ENCODE results near the gene DAB1.
"Not testable (repeated sequence)": the region's sequence is repeated elsewhere in the genome, so short reads cannot be mapped to it uniquely, and the experiment has no call there.

The DAB1 gene

DNA sequence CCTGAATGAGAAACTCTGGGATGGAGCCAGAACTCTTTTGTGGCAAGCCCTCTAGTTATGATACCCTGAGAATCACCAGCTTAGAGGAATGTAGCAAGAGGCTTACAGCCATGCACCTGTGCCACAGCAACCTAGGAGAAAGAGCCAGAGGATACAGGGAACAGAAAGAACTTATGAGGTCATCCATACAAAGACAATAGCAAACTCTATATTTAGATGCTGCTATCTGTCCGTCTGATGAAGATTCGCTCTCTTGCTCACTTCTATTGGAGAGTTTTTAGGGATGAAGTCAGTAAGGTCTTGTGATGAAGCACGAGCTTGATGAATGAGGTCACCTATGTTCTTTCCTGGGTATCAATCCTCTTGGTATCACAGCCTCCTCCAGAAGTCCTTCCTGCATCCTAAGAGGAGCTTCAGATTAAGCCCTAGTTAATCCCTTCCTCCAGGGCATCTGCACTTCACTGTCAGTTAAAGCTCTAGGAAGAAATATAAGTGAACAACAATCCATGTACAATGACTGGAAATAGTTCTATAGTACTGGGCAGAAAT, 185.6 kb downstream of the DAB1 start:
- H3K4me1 Mint-ChIP-seq = no peaks in the 10 kb centered on the region
- no peak overlapping the region for H3K4me3 Mint-ChIP-seq
- no peaks in the 10 kb centered on the region for H3K9me3 Mint-ChIP-seq
- DNase-seq (ENCODE audit: low spot score in 2 of 2) = no peak
- H3K27me3 Mint-ChIP-seq = no peaks in the 10 kb centered on the region
- H3K36me3 Mint-ChIP-seq (ENCODE audit: insufficient read depth) = no peaks in the 10 kb centered on the region
- ATAC-seq (replicated peaks; ENCODE audit: extremely low read depth, poor library complexity, severe bottlenecking) = no peak
- H3K27ac Mint-ChIP-seq (ENCODE audit: low read depth) = no peak overlapping the region

DNA sequence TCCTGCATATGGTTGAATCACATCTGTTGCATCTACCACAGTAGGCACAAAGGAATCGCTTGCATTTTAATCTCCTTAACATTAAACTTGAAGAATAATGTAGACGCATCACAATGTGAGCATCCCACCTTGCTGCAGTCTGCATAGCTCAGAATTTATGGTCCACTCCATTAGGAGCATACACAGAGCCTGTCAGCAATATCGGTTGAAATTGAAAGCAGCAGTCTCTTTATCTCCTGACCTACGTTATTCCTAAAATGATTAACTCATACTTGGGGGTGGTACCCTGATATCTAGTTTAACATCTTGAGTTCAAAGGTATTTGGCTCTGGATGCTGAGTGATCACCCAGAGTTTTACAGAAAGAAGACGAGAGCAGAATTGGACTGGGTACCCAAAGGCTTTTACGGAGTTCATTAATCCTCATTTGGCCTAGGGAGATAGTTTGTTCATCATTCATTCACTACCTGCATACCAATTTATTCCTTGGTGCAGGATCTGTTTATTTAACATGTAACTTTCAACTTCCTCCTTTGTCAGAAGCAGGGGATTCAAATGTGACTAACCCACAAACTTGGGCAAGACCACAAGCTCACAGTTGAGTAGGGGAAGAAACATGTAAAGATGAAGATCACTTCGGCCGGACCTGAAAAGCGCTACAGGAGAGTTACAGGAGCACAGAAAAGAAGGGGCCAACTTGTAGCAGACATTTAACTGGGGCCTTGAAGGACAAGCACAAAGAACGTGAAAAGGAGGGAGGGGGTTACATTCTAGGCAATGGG, 187.9 kb downstream of the DAB1 start:
- no peak for ATAC-seq (replicated peaks; ENCODE audit: extremely low read depth, poor library complexity, severe bottlenecking)
- H3K4me1 Mint-ChIP-seq = no peaks in the 10 kb centered on the region
- no peak for DNase-seq (ENCODE audit: low spot score in 2 of 2)
- no peak overlapping the region for H3K4me3 Mint-ChIP-seq
- H3K27me3 Mint-ChIP-seq = no peaks in the 10 kb centered on the region
- no peak overlapping the region for H3K27ac Mint-ChIP-seq (ENCODE audit: low read depth)
- no peaks in the 10 kb centered on the region for H3K36me3 Mint-ChIP-seq (ENCODE audit: insufficient read depth)
- H3K9me3 Mint-ChIP-seq = no peaks in the 10 kb centered on the region

DNA sequence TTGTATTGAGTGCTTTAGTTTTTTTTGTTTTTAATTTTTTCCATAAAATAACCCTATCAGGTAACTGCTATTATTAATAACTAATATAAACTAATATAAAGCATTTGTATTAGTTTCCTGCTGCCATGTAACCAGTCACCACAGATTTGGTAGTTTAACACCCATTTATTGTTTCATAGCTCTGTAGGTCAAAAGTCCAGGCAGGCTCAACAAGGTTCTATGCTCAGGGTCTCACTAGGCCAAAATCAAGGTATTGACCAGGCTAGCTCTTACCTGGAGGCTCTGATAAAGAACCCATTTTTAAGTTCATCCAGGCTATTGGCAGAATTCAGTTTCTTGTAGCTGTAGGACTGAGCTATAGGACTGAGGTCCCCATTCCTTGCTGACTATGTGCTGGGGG, 189.4 kb downstream of the DAB1 start:
- Mint-ChIP-seq H3K36me3 (ENCODE audit: insufficient read depth) (no peaks in the 10 kb centered on the region), H3K27ac (ENCODE audit: low read depth) (no peak overlapping the region), H3K9me3 (no peaks in the 10 kb centered on the region), H3K4me1 (no peaks in the 10 kb centered on the region), H3K27me3 (no peaks in the 10 kb centered on the region), H3K4me3 (no peak overlapping the region)
- ATAC-seq (replicated peaks; ENCODE audit: extremely low read depth, poor library complexity, severe bottlenecking) = no peak
- no peak for DNase-seq (ENCODE audit: low spot score in 2 of 2)

DNA sequence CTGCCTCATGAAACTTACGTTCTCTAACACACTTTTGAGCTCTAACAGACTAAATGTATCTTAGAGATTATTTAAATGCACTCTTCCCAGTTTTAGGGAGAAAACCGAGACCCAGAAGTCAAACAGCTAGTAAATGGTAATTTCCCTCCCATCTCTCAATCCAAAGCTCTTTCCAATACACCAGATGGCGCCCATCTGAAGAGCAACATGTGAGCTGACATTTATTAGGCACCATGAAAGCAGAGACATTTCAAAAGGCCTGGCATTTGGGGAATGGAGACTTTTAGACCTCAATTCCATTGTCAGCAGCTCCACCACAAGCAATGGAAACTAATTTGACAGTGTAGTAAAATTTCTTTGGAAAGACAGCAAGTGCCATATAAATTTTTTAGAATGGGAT, 191.4 kb downstream of the DAB1 start:
- DNase-seq (ENCODE audit: low spot score in 2 of 2) (no peak), ATAC-seq (replicated peaks; ENCODE audit: extremely low read depth, poor library complexity, severe bottlenecking) (no peak)
- Mint-ChIP-seq H3K27ac (ENCODE audit: low read depth) (no peak overlapping the region), H3K4me3 (no peak overlapping the region), H3K36me3 (ENCODE audit: insufficient read depth) (no peaks in the 10 kb centered on the region), H3K4me1 (no peaks in the 10 kb centered on the region), H3K27me3 (no peaks in the 10 kb centered on the region), H3K9me3 (no peaks in the 10 kb centered on the region)

DNA sequence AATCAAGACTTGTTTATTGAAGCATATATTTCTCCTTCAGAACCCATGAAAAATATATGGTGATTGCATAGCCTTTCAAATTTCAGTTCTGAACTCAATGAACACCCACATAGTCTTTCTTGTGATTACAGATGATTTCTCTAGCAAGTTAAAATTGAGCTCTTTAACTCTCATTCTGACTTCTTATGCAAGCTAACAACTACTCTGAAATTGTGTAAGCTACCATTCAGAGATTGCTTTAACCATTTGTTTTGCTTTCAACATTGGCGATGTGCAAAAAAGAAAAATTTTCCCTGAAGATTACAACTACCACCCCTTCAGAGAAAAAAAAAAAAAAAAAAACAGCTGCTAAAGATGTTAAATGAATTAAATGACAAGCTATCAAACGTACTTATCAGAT, 193.9 kb downstream of the DAB1 start:
- ATAC-seq (replicated peaks; ENCODE audit: extremely low read depth, poor library complexity, severe bottlenecking) (no peak), DNase-seq (ENCODE audit: low spot score in 2 of 2) (no peak)
- Mint-ChIP-seq H3K36me3 (ENCODE audit: insufficient read depth) (no peaks in the 10 kb centered on the region), H3K27me3 (no peaks in the 10 kb centered on the region), H3K4me3 (no peak overlapping the region), H3K9me3 (no peaks in the 10 kb centered on the region), H3K4me1 (no peaks in the 10 kb centered on the region), H3K27ac (ENCODE audit: low read depth) (no peak overlapping the region)

- no peaks in the 10 kb centered on the region for H3K4me1 Mint-ChIP-seq
- no peaks in the 10 kb centered on the region for H3K27me3 Mint-ChIP-seq
- ATAC-seq (replicated peaks; ENCODE audit: extremely low read depth, poor library complexity, severe bottlenecking) = no peak
- H3K9me3 Mint-ChIP-seq = no peaks in the 10 kb centered on the region
- H3K27ac Mint-ChIP-seq (ENCODE audit: low read depth) = no peak overlapping the region
- no peak overlapping the region for H3K4me3 Mint-ChIP-seq
- no peaks in the 10 kb centered on the region for H3K36me3 Mint-ChIP-seq (ENCODE audit: insufficient read depth)
- DNase-seq (ENCODE audit: low spot score in 2 of 2) = no peak
Observed at GRCh38 chr1:57229076-57229475, 194.8 kb downstream of the DAB1 start.

- H3K27me3 Mint-ChIP-seq = no peaks in the 10 kb centered on the region
- H3K4me3 Mint-ChIP-seq = no peak overlapping the region
- H3K4me1 Mint-ChIP-seq = no peaks in the 10 kb centered on the region
Observed at GRCh38 chr1:57222801-57223200, 201.1 kb downstream of the DAB1 start.

DNA sequence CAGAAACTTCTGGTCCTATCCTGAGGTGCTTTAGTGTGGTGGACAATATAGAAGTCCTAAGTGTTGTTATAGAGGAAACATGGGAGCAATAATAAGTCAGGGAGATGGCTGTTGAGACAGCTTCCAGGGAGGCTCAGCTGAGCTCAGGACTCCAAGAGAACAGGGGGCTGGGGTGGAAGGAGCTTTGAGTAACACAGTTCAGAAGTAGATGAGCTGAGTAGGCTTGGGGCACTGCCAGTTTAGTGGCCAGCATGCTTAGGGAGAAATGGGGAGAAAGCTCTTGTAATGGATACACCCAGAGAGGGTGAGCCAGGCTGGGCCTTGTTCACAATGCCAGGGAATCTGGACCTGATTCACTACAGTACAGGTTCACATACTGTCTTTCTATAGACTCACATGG, 201.6 kb downstream of the DAB1 start:
- no peak for ATAC-seq (replicated peaks; ENCODE audit: extremely low read depth, poor library complexity, severe bottlenecking)
- no peak overlapping the region for H3K27ac Mint-ChIP-seq (ENCODE audit: low read depth)

More at GRCh38 chr1:57222801-57223200, 201.1 kb downstream of the DAB1 start:
- no peak overlapping the region for H3K27ac Mint-ChIP-seq (ENCODE audit: low read depth)
- H3K9me3 Mint-ChIP-seq = no peaks in the 10 kb centered on the region
- ATAC-seq (replicated peaks; ENCODE audit: extremely low read depth, poor library complexity, severe bottlenecking) (no peak), DNase-seq (ENCODE audit: low spot score in 2 of 2) (no peak)
- no peaks in the 10 kb centered on the region for H3K36me3 Mint-ChIP-seq (ENCODE audit: insufficient read depth)

GRCh38 chr1:57220905-57221304, 203.0 kb downstream of the DAB1 start:
- not testable (repeated sequence) for H3K9me3 Mint-ChIP-seq, H3K27me3 Mint-ChIP-seq

More for the DNA sequence above, 201.6 kb downstream of the DAB1 start:
- no peaks in the 10 kb centered on the region for H3K9me3 Mint-ChIP-seq
- no peak overlapping the region for H3K4me3 Mint-ChIP-seq
- no peaks in the 10 kb centered on the region for H3K4me1 Mint-ChIP-seq
- no peaks in the 10 kb centered on the region for H3K36me3 Mint-ChIP-seq (ENCODE audit: insufficient read depth)
- no peak for DNase-seq (ENCODE audit: low spot score in 2 of 2)
- H3K27me3 Mint-ChIP-seq = no peaks in the 10 kb centered on the region

DNA sequence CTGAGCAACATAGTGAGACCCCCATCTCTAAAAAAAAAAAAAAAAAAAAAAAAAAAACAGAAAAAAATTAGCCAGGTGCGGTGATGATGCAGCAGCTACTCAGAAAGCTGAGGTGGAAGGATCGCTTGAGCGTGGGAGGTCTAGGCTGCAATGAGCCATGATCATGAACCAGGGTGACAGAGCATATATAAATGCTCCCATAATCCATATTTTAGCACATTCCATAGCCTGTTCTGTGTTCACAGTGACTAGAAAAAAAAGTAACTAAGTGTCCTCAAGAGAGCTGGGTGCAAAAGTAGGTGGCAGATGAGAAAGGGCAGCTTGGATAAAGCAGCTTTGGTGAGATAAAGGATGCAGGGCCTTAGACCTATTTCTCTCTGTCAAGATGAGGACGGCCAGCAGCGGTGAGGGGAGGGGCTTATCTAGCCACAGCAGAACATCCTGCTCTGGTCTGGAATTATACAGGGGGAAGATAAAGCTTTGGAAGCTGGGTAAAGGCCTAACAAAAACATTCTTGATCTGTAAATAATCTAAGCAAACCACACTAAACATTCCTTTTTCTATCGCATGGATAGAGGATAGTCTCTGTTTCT, 205.3 kb downstream of the DAB1 start:
- Mint-ChIP-seq H3K4me1 (no peaks in the 10 kb centered on the region), H3K27ac (ENCODE audit: low read depth) (no peak overlapping the region), H3K9me3 (no peaks in the 10 kb centered on the region), H3K4me3 (no peak overlapping the region), H3K36me3 (ENCODE audit: insufficient read depth) (no peaks in the 10 kb centered on the region), H3K27me3 (no peaks in the 10 kb centered on the region)
- no peak for ATAC-seq (replicated peaks; ENCODE audit: extremely low read depth, poor library complexity, severe bottlenecking)
- DNase-seq (ENCODE audit: low spot score in 2 of 2) = no peak

More at GRCh38 chr1:57220905-57221304, 203.0 kb downstream of the DAB1 start:
- not testable (repeated sequence) for H3K36me3 Mint-ChIP-seq (ENCODE audit: insufficient read depth); H3K27ac Mint-ChIP-seq (ENCODE audit: low read depth); DNase-seq (ENCODE audit: low spot score in 2 of 2); ATAC-seq (replicated peaks; ENCODE audit: extremely low read depth, poor library complexity, severe bottlenecking); H3K4me1 Mint-ChIP-seq; H3K4me3 Mint-ChIP-seq

- ATAC-seq (replicated peaks; ENCODE audit: extremely low read depth, poor library complexity, severe bottlenecking) = no peak
- DNase-seq (ENCODE audit: low spot score in 2 of 2) = no peak
- Mint-ChIP-seq H3K4me1 (no peaks in the 10 kb centered on the region), H3K27me3 (no peaks in the 10 kb centered on the region), H3K4me3 (no peak overlapping the region), H3K27ac (ENCODE audit: low read depth) (no peak overlapping the region), H3K9me3 (no peaks in the 10 kb centered on the region), H3K36me3 (ENCODE audit: insufficient read depth) (no peaks in the 10 kb centered on the region)
Observed at GRCh38 chr1:57217905-57218304, 206.0 kb downstream of the DAB1 start.

GRCh38 chr1:57214951-57215575, 208.8 kb downstream of the DAB1 start:
- H3K9me3 Mint-ChIP-seq = no peaks in the 10 kb centered on the region
- H3K27ac Mint-ChIP-seq (ENCODE audit: low read depth) = no peak overlapping the region
- H3K36me3 Mint-ChIP-seq (ENCODE audit: insufficient read depth) = no peaks in the 10 kb centered on the region
- no peaks in the 10 kb centered on the region for H3K4me1 Mint-ChIP-seq
- DNase-seq (ENCODE audit: low spot score in 2 of 2) = no peak
- no peak overlapping the region for H3K4me3 Mint-ChIP-seq
- H3K27me3 Mint-ChIP-seq = no peaks in the 10 kb centered on the region
- ATAC-seq (replicated peaks; ENCODE audit: extremely low read depth, poor library complexity, severe bottlenecking) = no peak

GRCh38 chr1:57210881-57211280, 213.0 kb downstream of the DAB1 start:
- Mint-ChIP-seq H3K27me3 (no peaks in the 10 kb centered on the region), H3K27ac (ENCODE audit: low read depth) (no peak overlapping the region), H3K9me3 (no peaks in the 10 kb centered on the region), H3K36me3 (ENCODE audit: insufficient read depth) (no peaks in the 10 kb centered on the region), H3K4me3 (no peak overlapping the region), H3K4me1 (no peaks in the 10 kb centered on the region)
- DNase-seq (ENCODE audit: low spot score in 2 of 2) (no peak), ATAC-seq (replicated peaks; ENCODE audit: extremely low read depth, poor library complexity, severe bottlenecking) (no peak)

Data from central memory CD8-positive, alpha-beta T cell (primary cell).